Upper lobe of left lung (tissue), 6 donors: ENCODE results near the gene LHFPL2. TPM values are rescaled to one million over a fixed set of nuclear protein-coding genes. Genes with fewer than 3 reads are reported as not detected.

Source experiments
- ATAC-seq, 2 donors: fragments of 200-7000 bp; cut with Tn5 transposase; one replicate each; pipeline ENCODE4 v1.9.1; 2022; ENCODE audit warnings: mild to moderate bottlenecking in 2 of 2, moderate library complexity in 2 of 2; ENCODE audit not compliant: low FRiP score in 2 of 2
- DNase-seq, 2 donors: peaks; one replicate each; pipeline ENCODE4 v3.0.0-alpha.2; 2019 to 2020
- H3K27ac ChIP-seq, 4 donors: fragments of 200-600 bp; sonication (generic); one replicate each; pipeline ENCODE4 v1.5.1; 2016 to 2019
- H3K27me3 ChIP-seq, 4 donors: fragments of 200-600 bp; sonication (generic); one replicate each; pipeline ENCODE4 v1.5.1; 2017 to 2019
- H3K36me3 ChIP-seq, 4 donors: fragments of 200-600 bp; sonication (generic); one replicate each; pipeline ENCODE4 v1.5.1; 2016 to 2019
- H3K4me1 ChIP-seq, 4 donors: fragments of 200-600 bp; sonication (generic); one replicate each; pipeline ENCODE4 v1.5.1; 2018 to 2019
- H3K4me3 ChIP-seq, 4 donors: fragments of 200-600 bp; sonication (generic); one replicate each; pipeline ENCODE4 v1.5.1; 2017 to 2019; ENCODE audit warnings: mild to moderate bottlenecking in 2 of 4, moderate library complexity in 1 of 4
- H3K9me3 ChIP-seq, 4 donors: fragments of 200-600 bp; sonication (generic); one replicate each; pipeline ENCODE4 v1.5.1; 2018 to 2019
- CTCF ChIP-seq, 6 experiments: fragments of 450-650 bp in 4 of 6; fragments of 200-600 bp in 2 of 6; sonication (generic) in 2 of 6; IDR thresholded peaks; one replicate each; pipeline ENCODE4 v1.5.1; 2016 to 2019; ENCODE audit warnings: antibody characterized with exemption in 6 of 6
- EP300 ChIP-seq, 4 donors: sonication (generic); formaldehyde crosslinking; IDR thresholded peaks; one replicate each; pipeline ENCODE4 v1.5.1; 2017; ENCODE audit warnings: antibody characterized with exemption in 4 of 4, control low read depth in 2 of 4
- POLR2A ChIP-seq, 4 donors: fragments of 450-650 bp; IDR thresholded peaks; one replicate each; pipeline ENCODE4 v1.5.1; 2016 to 2017; ENCODE audit warnings: antibody characterized with exemption in 4 of 4, mild to moderate bottlenecking in 2 of 4
- POLR2AphosphoS5 ChIP-seq, 2 donors: sonication (generic); formaldehyde crosslinking; IDR thresholded peaks; one replicate each; pipeline ENCODE4 v1.5.1; 2017; ENCODE audit warnings: antibody characterized with exemption in 2 of 2
- WGBS, 2 donors: methylation state at CpG; one replicate each; pipeline ENCODE4 v1.1.5; 2017 to 2018; 5-methylcytosine and 5-hydroxymethylcytosine counted together
- total RNA-seq, 6 donors: library from RNA; depleted of rRNA in 4 of 6; stranded (reverse); fragments of >200 nt in 4 of 6; gene quantifications; one replicate each; pipeline versions ENCODE4 v1.1.0 to v1.2.1, GENCODE V29; 2016 to 2021
- donor health status: DM: no; HTN: no; CAD: no; lungs with moderate emphysema.
- donor health status: DM: no; HTN: yes; CAD: no; lungs with severe emphysema.

LHFPL2 gene
- total RNA-seq, 6 donors from 2014 or later = 17.3 to 69.5 (median 32.9) TPM

GRCh38 chr5:78473751-78474150 lies 174.8 kb downstream of the LHFPL2 start:
- no peak overlapping the region for H3K27ac ChIP-seq
- WGBS, 2 donors = 100% methylated on average over 1 of the region's 1 CpG
- no peak for TF ChIP-seq POLR2AphosphoS5 (IDR thresholded peaks at IDR 0.05)
- TF ChIP-seq EP300 (IDR thresholded peaks at IDR 0.05) = no peak
- TF ChIP-seq CTCF (IDR thresholded peaks at IDR 0.05) = no peak
- H3K36me3 ChIP-seq = no peaks in the 10 kb centered on the region
- H3K9me3 ChIP-seq = no peaks in the 10 kb centered on the region
- no peaks in the 10 kb centered on the region for H3K4me1 ChIP-seq
- H3K27me3 ChIP-seq = no peaks in the 10 kb centered on the region
- no peak overlapping the region for H3K4me3 ChIP-seq
- DNase-seq (no peak), ATAC-seq (no peak)

- no peak for TF ChIP-seq POLR2AphosphoS5 (IDR thresholded peaks at IDR 0.05)
- no peak for TF ChIP-seq POLR2A (IDR thresholded peaks at IDR 0.05)
- no peak for TF ChIP-seq EP300 (IDR thresholded peaks at IDR 0.05)
- no peak for TF ChIP-seq CTCF (IDR thresholded peaks at IDR 0.05)
- DNase-seq = no peak
- Histone ChIP-seq H3K36me3 (no peaks in the 10 kb centered on the region), H3K27ac (no peak overlapping the region), H3K4me1 (peaks cover 0 to 3% (median 0%) of the 10 kb centered on the region in 4 donors), H3K4me3 (no peak overlapping the region), H3K27me3 (no peaks in the 10 kb centered on the region), H3K9me3 (no peaks in the 10 kb centered on the region)
- peak in 1 of 2 donors; percentile 68 for ATAC-seq
Measured at GRCh38 chr5:78472469-78473106, 176.0 kb downstream of the LHFPL2 start.

DNA sequence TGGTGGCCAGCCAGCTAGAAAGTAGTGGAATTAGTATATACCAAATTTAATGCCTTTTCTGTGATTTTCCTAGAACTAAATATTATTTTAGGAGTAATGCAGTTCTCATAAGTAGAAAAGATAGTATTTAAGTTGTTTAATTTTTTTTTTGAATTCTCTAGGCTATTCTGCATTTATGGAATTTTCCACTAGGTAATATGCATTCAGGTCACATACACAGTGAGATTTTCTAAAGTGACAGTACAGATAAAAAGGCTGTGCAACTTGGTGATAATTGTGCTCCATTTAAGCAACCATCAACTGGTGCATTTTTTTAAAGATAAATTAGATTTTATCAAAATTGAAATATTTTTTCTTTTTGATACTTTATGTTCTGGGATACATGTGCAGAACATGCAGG lies 176.7 kb downstream of the LHFPL2 start:
- DNase-seq (no peak), ATAC-seq (no peak)
- Histone ChIP-seq H3K27me3 (no peaks in the 10 kb centered on the region), H3K4me3 (no peak overlapping the region), H3K4me1 (peaks cover 0 to 3% (median 0%) of the 10 kb centered on the region in 4 donors), H3K9me3 (no peaks in the 10 kb centered on the region), H3K36me3 (no peaks in the 10 kb centered on the region), H3K27ac (no peak overlapping the region)
- no peak for TF ChIP-seq POLR2AphosphoS5 (IDR thresholded peaks at IDR 0.05)
- TF ChIP-seq EP300 (IDR thresholded peaks at IDR 0.05) = no peak
- TF ChIP-seq CTCF (IDR thresholded peaks at IDR 0.05) = no peak
- TF ChIP-seq POLR2A (IDR thresholded peaks at IDR 0.05) = no peak

- Histone ChIP-seq H3K9me3 (no peaks in the 10 kb centered on the region), H3K27me3 (no peaks in the 10 kb centered on the region), H3K4me3 (no peak overlapping the region), H3K4me1 (peaks cover 0 to 3% (median 0%) of the 10 kb centered on the region in 4 donors), H3K27ac (no peak overlapping the region), H3K36me3 (peaks cover 0 to 17% (median 2%) of the 10 kb centered on the region in 4 donors)
- no peak for TF ChIP-seq POLR2AphosphoS5 (IDR thresholded peaks at IDR 0.05)
- peak; percentile 53 to 73 (median 66) for TF ChIP-seq CTCF (IDR thresholded peaks at IDR 0.05)
- 7 to 14% methylated on average over 3 of the region's 3 CpGs for WGBS, 2 donors
- ATAC-seq = peak in 1 of 2 donors; percentile 71
- no peak for DNase-seq
Measured at GRCh38 chr5:78467752-78468357, 180.7 kb downstream of the LHFPL2 start.

GRCh38 chr5:78467140-78467539 lies 181.4 kb downstream of the LHFPL2 start:
- TF ChIP-seq CTCF (IDR thresholded peaks at IDR 0.05) = no peak
- TF ChIP-seq POLR2AphosphoS5 (IDR thresholded peaks at IDR 0.05) = no peak
- TF ChIP-seq POLR2A (IDR thresholded peaks at IDR 0.05) = no peak
- TF ChIP-seq EP300 (IDR thresholded peaks at IDR 0.05) = no peak
- no peak overlapping the region for H3K4me3 ChIP-seq
- ATAC-seq (no peak), DNase-seq (no peak)
- H3K27me3 ChIP-seq = no peaks in the 10 kb centered on the region
- WGBS, 2 donors = 86 to 100% methylated on average over 1 of the region's 1 CpG
- H3K27ac ChIP-seq = no peak overlapping the region
- H3K36me3 ChIP-seq = peaks cover 0 to 17% (median 2%) of the 10 kb centered on the region in 4 donors
- no peaks in the 10 kb centered on the region for H3K9me3 ChIP-seq
- peaks cover 0 to 3% (median 0%) of the 10 kb centered on the region in 4 donors for H3K4me1 ChIP-seq
